SK-N-SH treated with all-trans-retinoic acid at 6 μM for 48 hours (cell line): ENCODE measurements around the gene N4BP3.
A peak's percentile ranks its signal among the peaks of the same experiment; 100 is the strongest.
"Not testable (repeated sequence)": the region's sequence is repeated elsewhere in the genome, so short reads cannot be mapped to it uniquely, and the experiment has no call there.

ENCODE experiments used
- ATAC-seq: fragments of 200-7000 bp; cut with Tn5 transposase; 3 replicates; pipeline ENCODE4 v1.9.1; 2020; ENCODE audit warnings: mild to moderate bottlenecking, moderate library complexity
- ARNTL ChIP-seq: fragments of 450-650 bp; formaldehyde crosslinking; IDR thresholded peaks from 2 replicates; pipeline ENCODE4 v1.5.0; 2020; ENCODE audit warnings: low read depth, mild to moderate bottlenecking, moderate library complexity, borderline replicate concordance
- BACH2 ChIP-seq: fragments of 250-450 bp; sonication (Bioruptor Pico); IDR thresholded peaks from 2 replicates; pipeline ENCODE4 v1.9.0; 2021; ENCODE audit warnings: mild to moderate bottlenecking, borderline replicate concordance
- CSDC2 ChIP-seq: fragments of 250-450 bp; sonication (Bioruptor Pico); IDR thresholded peaks from 2 replicates; pipeline ENCODE4 v1.5.0; 2020; ENCODE audit warnings: mild to moderate bottlenecking, moderate library complexity
- ESRRG ChIP-seq: fragments of 250-450 bp; sonication (Bioruptor Pico); IDR thresholded peaks from 2 replicates; pipeline ENCODE4 v1.6.1; 2021; ENCODE audit warnings: mild to moderate bottlenecking
- GLIS3 ChIP-seq: fragments of 250-450 bp; sonication (Bioruptor Pico); IDR thresholded peaks from 2 replicates; pipeline ENCODE4 v1.5.0; 2020; ENCODE audit warnings: mild to moderate bottlenecking, moderate library complexity
- ISL1 ChIP-seq: fragments of 250-450 bp; sonication (Bioruptor Pico); IDR thresholded peaks from 2 replicates; pipeline ENCODE4 v2.1.2; 2022; ENCODE audit warnings: mild to moderate bottlenecking, moderate library complexity
- OSR1 ChIP-seq: fragments of 250-450 bp; sonication (Bioruptor Pico); IDR thresholded peaks from 2 replicates; pipeline ENCODE4 v1.8.0; 2022; ENCODE audit warnings: moderate library complexity, mild to moderate bottlenecking, inconsistent platforms
- PATZ1 ChIP-seq: fragments of 250-450 bp; sonication (Bioruptor Pico); IDR thresholded peaks from 2 replicates; pipeline ENCODE4 v1.8.0; 2020; ENCODE audit warnings: mild to moderate bottlenecking, moderate library complexity, borderline replicate concordance
- PPARA ChIP-seq: fragments of 250-450 bp; sonication (Bioruptor Pico); IDR thresholded peaks from 2 replicates; pipeline ENCODE4 v1.5.0; 2020; ENCODE audit warnings: mild to moderate bottlenecking, borderline replicate concordance
- RARB ChIP-seq: fragments of 250-450 bp; sonication (Bioruptor Pico); IDR thresholded peaks from 2 replicates; pipeline ENCODE4 v1.8.0; 2021; ENCODE audit warnings: mild to moderate bottlenecking, moderate library complexity
- SNAI2 ChIP-seq: fragments of 250-450 bp; sonication (Bioruptor Pico); IDR thresholded peaks from 2 replicates; pipeline ENCODE4 v1.5.0; 2020; ENCODE audit warnings: mild to moderate bottlenecking, moderate library complexity
- TCF4 ChIP-seq: fragments of 250-450 bp; sonication (Bioruptor Pico); IDR thresholded peaks from 2 replicates; pipeline ENCODE4 v1.8.0; 2021; ENCODE audit warnings: mild to moderate bottlenecking, moderate library complexity, borderline replicate concordance
- TOX ChIP-seq: fragments of 250-450 bp; sonication (Bioruptor Pico); IDR thresholded peaks from 2 replicates; pipeline ENCODE4 v1.8.0; 2021; ENCODE audit warnings: mild to moderate bottlenecking, moderate library complexity, borderline replicate concordance
- TSHZ2 ChIP-seq: fragments of 250-450 bp; sonication (Bioruptor Pico); IDR thresholded peaks from 2 replicates; pipeline ENCODE4 v1.5.0; 2020; ENCODE audit warnings: mild to moderate bottlenecking, moderate library complexity
- ZC3H10 ChIP-seq: fragments of 250-450 bp; sonication (Bioruptor Pico); IDR thresholded peaks from 2 replicates; pipeline ENCODE4 v1.5.1; 2021; ENCODE audit warnings: mild to moderate bottlenecking, moderate library complexity
- ZFP3 ChIP-seq: fragments of 250-450 bp; sonication (Bioruptor Pico); IDR thresholded peaks from 2 replicates; pipeline ENCODE4 v1.5.0; 2020; ENCODE audit warnings: mild to moderate bottlenecking, moderate library complexity
- ZFP30 ChIP-seq: fragments of 450-650 bp; formaldehyde crosslinking; IDR thresholded peaks from 2 replicates; pipeline ENCODE4 v1.5.0; 2022; ENCODE audit warnings: mild to moderate bottlenecking, moderate library complexity
- ZNF565 ChIP-seq: fragments of 450-650 bp; formaldehyde crosslinking; conservative IDR thresholded peaks from 2 replicates; pipeline ENCODE4 v1.5.0; 2020; ENCODE audit warnings: low read depth, mild to moderate bottlenecking, moderate library complexity
- ZNF70 ChIP-seq: fragments of 450-650 bp; formaldehyde crosslinking; IDR thresholded peaks from 2 replicates; pipeline ENCODE4 v1.5.0; 2020; ENCODE audit warnings: mild to moderate bottlenecking, moderate library complexity
- ZNF8 ChIP-seq: fragments of 450-650 bp; formaldehyde crosslinking; IDR thresholded peaks from 2 replicates; pipeline ENCODE4 v1.5.0; 2020; ENCODE audit warnings: mild to moderate bottlenecking, moderate library complexity
- TF ChIP-seq, protein P1 (sequence below): fragments of 250-450 bp; sonication (Bioruptor Pico); IDR thresholded peaks from 2 replicates; pipeline ENCODE4 v1.5.1; 2021; ENCODE audit warnings: mild to moderate bottlenecking, moderate library complexity

N4BP3 gene

DNA sequence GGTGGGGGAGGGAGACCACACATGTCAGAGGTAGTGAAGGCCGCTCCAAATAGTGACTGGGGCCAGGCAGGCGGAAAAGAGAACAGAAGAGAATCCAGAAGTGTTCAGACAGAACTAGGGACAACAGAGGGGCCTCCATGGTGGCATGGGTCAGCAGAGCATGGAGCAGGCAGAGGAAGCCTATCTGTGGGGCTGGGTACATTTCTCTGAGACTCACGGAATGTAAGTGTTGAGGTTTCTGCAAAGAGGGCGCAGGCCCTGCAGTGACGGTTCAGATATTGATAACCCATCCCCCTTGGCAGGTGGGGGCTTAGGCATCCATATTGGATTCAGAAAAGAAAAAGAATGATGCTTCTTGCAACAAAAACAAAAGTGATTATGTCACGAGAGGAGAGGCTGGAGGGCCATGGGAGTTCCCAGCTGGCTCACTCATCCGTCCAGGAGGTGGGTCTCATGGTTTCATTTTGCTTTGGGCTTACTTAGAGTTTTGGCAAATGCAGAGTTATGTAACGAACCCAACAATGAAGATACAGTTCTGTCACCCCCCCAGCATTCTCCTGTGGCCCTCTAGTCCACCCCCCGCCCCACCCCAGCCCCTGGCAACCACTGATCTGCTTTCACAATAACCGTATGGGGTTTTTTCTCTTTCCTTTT, 12.0 kb downstream of the N4BP3 start:
- TF ChIP-seq PATZ1 (no peak), BACH2 (CRISPR knock-in tag) (no peak), CSDC2 (CRISPR knock-in tag) (no peak), ESRRG (no peak), ZFP3 (CRISPR knock-in tag) (no peak), TCF4 (no peak), OSR1 (no peak), ISL1 (CRISPR knock-in tag) (no peak), SNAI2 (CRISPR knock-in tag) (no peak)
- ATAC-seq = no peak

GRCh38 chr5:178126556-178126955, 13.2 kb downstream of the N4BP3 start:
- no peak for ATAC-seq
- no peak for TF ChIP-seq ZC3H10 (CRISPR knock-in tag)
- TF ChIP-seq ARNTL = no peak
- TF ChIP-seq ISL1 (CRISPR knock-in tag) = no peak
- no peak for TF ChIP-seq TOX
- TF ChIP-seq ZNF8 (CRISPR knock-in tag) = no peak

DNA sequence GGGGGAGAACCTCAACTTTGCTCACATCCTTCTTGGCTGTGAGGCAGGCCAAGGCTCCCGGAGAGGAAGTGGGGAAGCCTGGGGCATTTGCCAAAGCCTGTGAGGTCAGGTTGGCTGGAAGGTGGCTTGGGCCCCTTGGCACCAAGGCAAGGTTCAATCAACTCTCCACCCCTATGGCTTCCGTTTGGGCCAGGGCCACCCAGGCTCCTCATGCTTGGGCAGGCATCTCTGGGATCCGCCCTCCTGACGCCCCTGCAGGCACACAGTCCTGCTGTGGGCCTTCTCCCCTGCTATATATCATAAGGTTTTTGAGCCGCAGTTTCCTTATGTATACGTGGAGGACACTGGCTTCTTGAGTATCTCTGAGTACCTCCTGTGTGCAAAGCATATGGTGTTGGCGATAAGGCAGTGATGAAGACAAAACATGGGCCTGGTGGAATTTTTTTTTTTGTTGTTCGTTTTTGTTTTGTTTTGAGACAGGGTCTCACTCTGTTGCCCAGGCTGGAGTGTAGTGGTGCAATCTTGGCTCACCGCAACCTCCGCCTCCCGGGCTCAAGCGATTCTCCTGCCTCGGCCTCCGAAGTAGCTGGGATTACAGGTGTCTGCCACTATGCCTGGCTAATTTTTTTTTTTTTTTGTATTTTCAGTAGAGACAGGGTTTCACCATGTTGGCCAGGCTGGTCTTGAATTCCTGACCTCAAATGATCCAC, 14.1 kb downstream of the N4BP3 start:
- not testable (repeated sequence) for ATAC-seq

GRCh38 chr5:178129296-178129695, 16.0 kb downstream of the N4BP3 start:
- ATAC-seq = no peak
- TF ChIP-seq ZNF70 (CRISPR knock-in tag) (no peak), ZFP30 (no peak), OSR1 (no peak)

DNA sequence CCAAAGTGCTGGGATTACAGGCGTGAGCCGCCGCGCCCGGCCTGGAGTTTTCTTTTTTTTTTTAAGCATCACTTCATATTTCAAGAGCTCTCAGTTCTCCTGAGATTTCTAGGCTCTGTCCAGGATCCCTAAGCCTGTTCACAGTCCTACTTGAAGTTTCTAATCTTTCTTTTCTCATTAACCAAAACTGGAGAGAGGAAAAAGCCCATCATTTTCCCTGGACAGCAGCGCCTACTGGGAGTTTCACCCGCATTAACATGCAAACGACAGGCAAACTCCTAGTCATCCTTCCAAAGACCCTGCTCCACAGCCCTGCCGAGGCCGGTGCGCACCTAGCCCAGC, 16.9 kb downstream of the N4BP3 start:
- TF ChIP-seq ZFP3 (CRISPR knock-in tag) = peak; percentile 98
- ATAC-seq = not testable (repeated sequence)

DNA sequence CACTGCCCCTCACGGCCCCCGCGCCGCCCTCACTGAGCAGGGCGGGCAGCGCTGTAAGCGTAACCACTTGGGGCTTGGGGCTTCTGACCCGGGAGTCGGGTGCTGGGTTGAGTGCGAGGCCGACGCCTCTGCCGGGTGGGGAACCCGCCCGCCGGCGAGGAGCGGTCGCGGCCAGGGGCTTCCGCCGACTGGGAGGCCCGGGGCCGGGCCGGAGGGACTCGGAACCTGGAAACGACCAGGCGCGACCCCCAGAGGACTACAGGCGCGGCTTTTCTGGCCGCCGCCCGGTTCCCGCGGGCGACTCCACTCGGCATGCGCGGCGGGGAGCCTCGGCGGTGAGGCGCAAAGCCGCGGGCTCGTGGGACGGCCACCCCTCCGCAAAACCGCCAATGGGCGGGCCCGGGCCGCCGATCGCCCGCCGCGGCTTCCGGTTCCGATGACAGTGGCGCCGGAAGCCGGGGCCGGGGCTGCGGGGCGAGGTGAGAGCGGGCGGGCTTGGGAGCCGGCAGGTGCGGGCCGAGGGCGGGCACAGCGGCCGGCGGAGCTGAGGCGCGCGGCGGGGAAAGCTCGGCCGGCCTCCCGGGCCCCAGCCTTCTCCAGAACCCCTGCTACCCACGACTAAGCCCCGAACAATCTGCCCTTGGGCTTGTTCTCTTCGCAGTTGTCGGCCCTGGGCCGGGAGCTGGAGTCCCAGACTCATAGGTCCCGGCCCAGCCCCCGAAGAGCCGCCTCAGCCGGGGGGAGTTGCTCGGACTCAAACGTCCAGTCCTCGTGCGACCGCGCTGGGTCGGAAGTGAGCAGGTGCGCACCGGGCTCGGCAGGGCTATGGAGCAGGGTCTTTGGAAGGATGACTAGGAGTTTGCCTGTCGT, 17.5 kb downstream of the N4BP3 start, which contains the start of gene RMND5B:
RMND5B (plus strand) TSS at position 439 of the 870 bp plus-strand sequence. CDS start 7,106 bp downstream, outside the sequence.
- ATAC-seq = peak; percentile 93
- TF ChIP-seq ZNF565 (CRISPR knock-in tag) (no peak), ZFP3 (CRISPR knock-in tag) (peak; percentile 90)

DNA sequence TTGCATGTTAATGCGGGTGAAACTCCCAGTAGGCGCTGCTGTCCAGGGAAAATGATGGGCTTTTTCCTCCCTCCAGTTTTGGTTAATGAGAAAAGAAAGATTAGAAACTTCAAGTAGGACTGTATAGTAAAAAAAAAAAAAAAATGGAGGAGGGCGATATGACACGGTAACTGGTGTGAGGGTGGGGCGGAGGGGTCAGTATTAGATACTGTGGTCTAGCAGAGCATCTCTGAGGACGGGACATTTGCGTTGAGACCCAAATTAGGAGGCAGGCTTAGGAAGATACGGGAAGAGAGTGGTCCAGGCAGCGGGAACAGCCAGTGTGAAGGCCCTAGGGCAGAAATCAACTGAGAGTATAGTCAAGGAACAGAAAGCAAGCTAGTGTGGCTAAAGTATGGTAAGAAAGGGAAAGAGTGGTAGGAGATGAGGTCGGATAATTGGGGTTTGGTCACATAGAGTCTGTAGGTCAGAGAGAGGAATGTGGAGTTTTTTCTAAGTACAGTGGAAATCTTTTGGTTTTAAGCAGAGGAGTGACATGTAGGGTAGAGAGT, 18.2 kb downstream of the N4BP3 start:
- ATAC-seq = no peak; the same call in 2 of the 3 replicates
- TF ChIP-seq GLIS3 (CRISPR knock-in tag) (no peak), OSR1 (no peak), ZFP30 (no peak), ZNF70 (CRISPR knock-in tag) (no peak), CSDC2 (CRISPR knock-in tag) (no peak), ESRRG (no peak), ZNF565 (CRISPR knock-in tag) (no peak), ARNTL (no peak), ZNF8 (CRISPR knock-in tag) (no peak), ZFP3 (CRISPR knock-in tag) (no peak), TOX (no peak), RARB (CRISPR knock-in tag) (no peak), PPARA (CRISPR knock-in tag) (no peak), ZC3H10 (CRISPR knock-in tag) (no peak), TSHZ2 (CRISPR knock-in tag) (no peak), PATZ1 (no peak)
- TF ChIP-seq, protein P1, sequence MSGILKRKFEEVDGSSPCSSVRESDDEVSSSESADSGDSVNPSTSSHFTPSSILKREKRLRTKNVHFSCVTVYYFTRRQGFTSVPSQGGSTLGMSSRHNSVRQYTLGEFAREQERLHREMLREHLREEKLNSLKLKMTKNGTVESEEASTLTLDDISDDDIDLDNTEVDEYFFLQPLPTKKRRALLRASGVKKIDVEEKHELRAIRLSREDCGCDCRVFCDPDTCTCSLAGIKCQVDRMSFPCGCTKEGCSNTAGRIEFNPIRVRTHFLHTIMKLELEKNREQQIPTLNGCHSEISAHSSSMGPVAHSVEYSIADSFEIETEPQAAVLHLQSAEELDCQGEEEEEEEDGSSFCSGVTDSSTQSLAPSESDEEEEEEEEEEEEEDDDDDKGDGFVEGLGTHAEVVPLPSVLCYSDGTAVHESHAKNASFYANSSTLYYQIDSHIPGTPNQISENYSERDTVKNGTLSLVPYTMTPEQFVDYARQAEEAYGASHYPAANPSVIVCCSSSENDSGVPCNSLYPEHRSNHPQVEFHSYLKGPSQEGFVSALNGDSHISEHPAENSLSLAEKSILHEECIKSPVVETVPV (CRISPR knock-in tag) = no peak
